Spleen (tissue), 11 donors: Measurements from ENCODE around the gene ZNF775. TPM values are rescaled to one million over a fixed set of nuclear protein-coding genes. Genes with fewer than 3 reads are reported as not detected.

Source experiments
- DNase-seq: peaks from one replicate; pipeline ENCODE4 v3.0.0-alpha.2; 2020
- H3K27ac ChIP-seq, 8 donors: fragments of 200-600 bp; sonication (generic) in 7 of 8; 1 replicate in 4 of 8; 2 replicates in 4 of 8; pipeline versions ENCODE4 v1.5.0 to v1.8.0; 2016 to 2021; ENCODE audit warnings: inconsistent platforms in 4 of 8, mild to moderate bottlenecking in 4 of 8, moderate library complexity in 1 of 8
- H3K27me3 ChIP-seq, 7 donors: fragments of 200-600 bp; sonication (generic) in 6 of 7; replicated peaks in 1 of 7; 1 replicate in 4 of 7; 2 replicates in 3 of 7; pipeline versions ENCODE4 v1.5.0 to v1.8.0; 2016 to 2021; ENCODE audit warnings: inconsistent platforms in 3 of 7, mild to moderate bottlenecking in 1 of 7
- H3K36me3 ChIP-seq, 6 donors: fragments of 200-600 bp; sonication (generic) in 5 of 6; 1 replicate in 4 of 6; 2 replicates in 2 of 6; pipeline versions ENCODE4 v1.5.0 to v1.8.0; 2016 to 2021; ENCODE audit warnings: inconsistent platforms in 2 of 6
- H3K4me1 ChIP-seq, 6 donors: fragments of 200-600 bp; sonication (generic) in 5 of 6; 1 replicate in 3 of 6; 2 replicates in 3 of 6; pipeline versions ENCODE4 v1.5.0 to v1.8.0; 2016 to 2021; ENCODE audit warnings: inconsistent platforms in 3 of 6
- H3K4me3 ChIP-seq, 8 donors: fragments of 200-600 bp; sonication (generic) in 7 of 8; 1 replicate in 4 of 8; 2 replicates in 4 of 8; pipeline versions ENCODE4 v1.5.0 to v1.8.0; 2016 to 2021; ENCODE audit warnings: inconsistent platforms in 4 of 8, mild to moderate bottlenecking in 4 of 8, moderate library complexity in 2 of 8
- H3K9me3 ChIP-seq, 8 donors: fragments of 200-600 bp; sonication (generic) in 7 of 8; 1 replicate in 4 of 8; 2 replicates in 4 of 8; pipeline versions ENCODE4 v1.5.0 to v1.8.0; 2016 to 2021; ENCODE audit warnings: inconsistent platforms in 4 of 8
- POLR2A ChIP-seq, 3 donors: fragments of 450-650 bp; IDR thresholded peaks; one replicate each; pipeline ENCODE4 v1.5.1; 2017; ENCODE audit warnings: antibody characterized with exemption in 3 of 3, mild to moderate bottlenecking in 1 of 3
- POLR2AphosphoS5 ChIP-seq, 3 donors: sonication (generic); formaldehyde crosslinking; IDR thresholded peaks; one replicate each; pipeline ENCODE4 v1.5.1; 2017; ENCODE audit warnings: antibody characterized with exemption in 3 of 3
- WGBS, 5 donors: extraction: QIAGEN DNeasy Blood & Tissue Kit in 3 of 5; methylation state at CpG; one replicate each; pipeline versions ENCODE4 v1.1.5 to v1.1.7; 2013 to 2018; 5-methylcytosine and 5-hydroxymethylcytosine counted together
- intact Hi-C: fragments of 100-400 bp; cut with DNase I; formaldehyde crosslinking; loops from one replicate; pipeline ENCODE4 v1.15.0; 2023; ENCODE audit warnings: low total_unique reads
- polyA plus RNA-seq, 3 donors: library from polyadenylated mRNA; stranded (reverse); fragments of 200-250 nt; gene quantifications; one replicate each; pipeline ENCODE4 v1.2.1, GENCODE V29; 2013
- total RNA-seq, 7 donors: library from RNA; depleted of rRNA in 3 of 7; stranded (reverse); fragments of >200 nt in 3 of 7; fragmentation: NEBNext Ultra II Directional in 4 of 7; extraction: Animal tissue kit (Norgen Biotek cat#: 25700) in 4 of 7; gene quantifications; one replicate each; pipeline versions ENCODE4 v1.1.0 to v1.2.1, GENCODE V29; 2016 to 2021
- TF ChIP-seq, protein P1 (sequence below), 11 experiments: fragments of 200-600 bp in 7 of 11; fragments of 450-650 bp in 4 of 11; sonication (generic) in 4 of 11; IDR thresholded peaks in 8 of 11; conservative IDR thresholded peaks in 3 of 11; 1 replicate in 7 of 11; 2 replicates in 4 of 11; pipeline versions ENCODE4 v1.4.0 to v1.8.0; 2016 to 2021; ENCODE audit warnings: antibody characterized with exemption in 11 of 11, inconsistent platforms in 4 of 11, mild to moderate bottlenecking in 1 of 11
- donor health status: healthy with polysubstance abuse.
- donor health status: DM: no; HTN: no; CAD: no; lungs with moderate emphysema.
- donor health status: DM: no; HTN: no; CAD: no.
- donor health status: Bipolar disorder and iron deficiency.
- donor health status: healthy.
- donor health status: DM: no; HTN: no; CAD: no.
- donor health status: DM: yes; HTN: yes; CAD: no.

ZNF775 gene
- total and polyA plus RNA-seq, 10 donors: 2.0 to 5.7 (median 4.2) TPM

DNA sequence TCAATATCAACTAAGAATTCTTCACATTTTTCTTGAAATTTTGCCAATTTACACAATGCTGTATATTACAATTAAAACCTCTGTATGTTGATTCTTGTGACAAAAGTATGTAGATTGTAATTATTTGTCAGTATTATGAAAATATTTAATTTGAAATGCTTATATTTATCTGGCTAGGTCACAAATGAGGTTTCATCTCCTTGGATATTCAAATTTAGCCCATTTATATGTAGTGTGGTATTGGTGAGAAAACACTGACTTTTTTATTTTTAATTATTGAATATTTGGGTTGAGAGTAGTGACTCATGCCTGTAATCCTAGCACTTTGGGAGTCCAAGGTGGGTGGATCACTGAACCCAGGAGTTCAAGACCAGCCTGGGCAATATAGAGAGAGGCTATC, 34.8 kb upstream of the ZNF775 start:
- DNase-seq: no peak
- Histone ChIP-seq H3K4me3 (no peak overlapping the region), H3K4me1 (peaks cover 0 to 30% (median 20%) of the 10 kb centered on the region in 6 donors), H3K9me3 (peaks cover 0 to 19% (median 11%) of the 10 kb centered on the region in 8 donors), H3K27ac (no peak overlapping the region), H3K36me3 (no peaks in the 10 kb centered on the region), H3K27me3 (peaks cover 0 to 32% (median 18%) of the 10 kb centered on the region in 7 donors)
- TF ChIP-seq POLR2AphosphoS5 (IDR thresholded peaks at IDR 0.05) (no peak), POLR2A (IDR thresholded peaks at IDR 0.05) (no peak)
- TF ChIP-seq, protein P1, sequence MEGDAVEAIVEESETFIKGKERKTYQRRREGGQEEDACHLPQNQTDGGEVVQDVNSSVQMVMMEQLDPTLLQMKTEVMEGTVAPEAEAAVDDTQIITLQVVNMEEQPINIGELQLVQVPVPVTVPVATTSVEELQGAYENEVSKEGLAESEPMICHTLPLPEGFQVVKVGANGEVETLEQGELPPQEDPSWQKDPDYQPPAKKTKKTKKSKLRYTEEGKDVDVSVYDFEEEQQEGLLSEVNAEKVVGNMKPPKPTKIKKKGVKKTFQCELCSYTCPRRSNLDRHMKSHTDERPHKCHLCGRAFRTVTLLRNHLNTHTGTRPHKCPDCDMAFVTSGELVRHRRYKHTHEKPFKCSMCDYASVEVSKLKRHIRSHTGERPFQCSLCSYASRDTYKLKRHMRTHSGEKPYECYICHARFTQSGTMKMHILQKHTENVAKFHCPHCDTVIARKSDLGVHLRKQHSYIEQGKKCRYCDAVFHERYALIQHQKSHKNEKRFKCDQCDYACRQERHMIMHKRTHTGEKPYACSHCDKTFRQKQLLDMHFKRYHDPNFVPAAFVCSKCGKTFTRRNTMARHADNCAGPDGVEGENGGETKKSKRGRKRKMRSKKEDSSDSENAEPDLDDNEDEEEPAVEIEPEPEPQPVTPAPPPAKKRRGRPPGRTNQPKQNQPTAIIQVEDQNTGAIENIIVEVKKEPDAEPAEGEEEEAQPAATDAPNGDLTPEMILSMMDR (IDR thresholded peaks at IDR 0.05 in 8 of 11, conservative IDR thresholded peaks at IDR 0.05 in 3 of 11): no peak
- intact Hi-C loops: no loop called here

DNA sequence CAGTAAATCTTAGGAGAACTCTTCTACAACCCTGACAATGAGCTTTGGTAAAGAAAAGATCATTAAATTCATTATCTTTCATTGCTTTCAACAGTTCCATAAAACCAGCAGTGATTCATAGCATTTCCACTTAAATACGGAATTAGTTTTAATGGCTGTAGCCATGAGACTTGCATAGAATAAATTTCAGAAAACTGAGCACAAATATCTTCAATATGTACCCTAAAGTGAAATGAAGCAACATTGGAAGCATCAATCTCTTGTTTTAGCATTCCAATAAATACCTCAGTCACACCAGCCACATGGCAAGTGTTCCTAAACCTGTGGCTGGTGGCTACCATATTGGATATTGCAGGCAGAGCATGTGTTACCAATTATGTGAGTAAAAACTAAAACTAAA, 34.1 kb upstream of the ZNF775 start:
- H3K4me3 ChIP-seq: no peak overlapping the region
- intact Hi-C loops: no loop called here
- H3K27me3 ChIP-seq: peaks cover 0 to 29% (median 18%) of the 10 kb centered on the region in 7 donors
- peaks cover 0 to 19% (median 11%) of the 10 kb centered on the region in 8 donors for H3K9me3 ChIP-seq
- no peak for DNase-seq
- no peaks in the 10 kb centered on the region for H3K36me3 ChIP-seq
- TF ChIP-seq, protein P1 (IDR thresholded peaks at IDR 0.05 in 8 of 11, conservative IDR thresholded peaks at IDR 0.05 in 3 of 11): no peak
- no peak for TF ChIP-seq POLR2A (IDR thresholded peaks at IDR 0.05)
- 94 to 96% (median 95%) methylated on average over 1 of the region's 1 CpG for WGBS, 5 donors
- H3K27ac ChIP-seq: no peak overlapping the region
- H3K4me1 ChIP-seq: peaks cover 0 to 23% (median 15%) of the 10 kb centered on the region in 6 donors

DNA sequence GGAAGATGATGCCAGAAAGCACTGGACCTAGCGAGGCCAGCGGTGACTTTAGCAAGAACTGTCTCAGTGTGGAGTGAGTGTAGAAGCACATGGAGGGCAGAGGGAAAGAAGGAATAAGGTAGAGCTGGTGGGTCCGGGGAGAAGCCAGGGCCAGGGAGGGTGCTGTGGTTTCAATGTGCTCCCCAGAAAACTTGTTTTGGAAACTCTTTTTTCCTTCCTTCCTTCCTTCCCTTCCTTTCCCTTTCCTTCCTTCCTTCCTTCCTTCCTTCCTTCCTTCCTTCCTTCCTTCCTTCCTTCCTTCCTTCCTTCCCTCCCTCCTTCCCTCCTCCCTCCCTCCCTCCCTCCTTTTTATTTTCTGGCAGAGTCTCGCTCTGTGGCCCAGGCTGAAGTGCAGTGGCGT, 32.2 kb upstream of the ZNF775 start:
- intact Hi-C loops: no loop called here
- no peak for TF ChIP-seq POLR2AphosphoS5 (IDR thresholded peaks at IDR 0.05)
- no peak for TF ChIP-seq POLR2A (IDR thresholded peaks at IDR 0.05)
- Histone ChIP-seq H3K9me3 (peaks cover 0 to 19% (median 11%) of the 10 kb centered on the region in 8 donors), H3K27me3 (peaks cover 0 to 10% (median 0%) of the 10 kb centered on the region in 7 donors), H3K4me3 (no peak overlapping the region), H3K4me1 (peaks cover 0 to 4% (median under 1%) of the 10 kb centered on the region in 6 donors), H3K27ac (no peak overlapping the region), H3K36me3 (no peaks in the 10 kb centered on the region)
- 85 to 92% (median 87%) methylated on average over 5 of the region's 5 CpGs for WGBS, 5 donors
- DNase-seq: no peak

DNA sequence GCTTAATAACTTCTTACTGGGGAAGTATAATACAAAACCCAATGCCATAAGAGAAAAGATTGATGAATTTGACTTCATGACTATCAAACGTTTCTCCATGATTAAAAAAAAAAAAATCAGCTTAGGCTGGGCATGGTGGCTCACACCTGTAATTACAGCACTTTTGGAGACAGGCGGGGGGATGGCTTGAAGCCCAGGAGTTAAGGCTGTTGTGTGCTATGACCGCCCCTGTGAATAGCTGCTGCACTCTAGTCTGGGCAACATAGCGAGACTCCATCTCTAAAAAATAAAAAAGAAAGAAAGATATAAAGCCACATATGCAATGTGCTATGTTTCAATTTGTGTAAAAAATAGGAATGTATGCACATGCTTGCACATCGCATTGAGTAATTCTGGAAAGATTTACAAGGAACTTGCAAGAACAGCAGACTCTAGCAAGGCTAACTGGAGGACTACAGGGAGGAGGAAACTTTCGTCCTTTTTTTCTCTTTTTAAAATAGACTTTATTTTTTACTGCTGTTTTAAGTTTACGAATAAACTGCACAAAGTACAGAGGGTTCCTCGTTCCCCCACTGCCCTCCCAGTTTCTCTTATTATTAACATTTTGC, 27.4 kb upstream of the ZNF775 start:
- TF ChIP-seq, protein P1 (IDR thresholded peaks at IDR 0.05 in 8 of 11, conservative IDR thresholded peaks at IDR 0.05 in 3 of 11): no peak
- TF ChIP-seq POLR2A (IDR thresholded peaks at IDR 0.05) (no peak), POLR2AphosphoS5 (IDR thresholded peaks at IDR 0.05) (no peak)
- H3K9me3 ChIP-seq: no peaks in the 10 kb centered on the region
- no peak overlapping the region for H3K4me3 ChIP-seq
- H3K4me1 ChIP-seq: peaks cover 0 to 14% (median 5%) of the 10 kb centered on the region in 6 donors
- 74 to 90% (median 80%) methylated on average over 8 of the region's 8 CpGs for WGBS, 5 donors
- intact Hi-C loops: no loop called here
- no peak overlapping the region for H3K27ac ChIP-seq
- H3K36me3 ChIP-seq: no peaks in the 10 kb centered on the region
- H3K27me3 ChIP-seq: no peaks in the 10 kb centered on the region
- DNase-seq: no peak
